ENCODE results near the gene KRT2. TPM values are rescaled to one million over a fixed set of nuclear protein-coding genes. Genes with fewer than 3 reads are reported as not detected.

KRT2 gene
- total and polyA plus RNA-seq, 7 donors = 0.38 TPM; not detected in 6

Other genes with a start within 250 kb of the KRT2 start
- gene KRT82, start 245.9 kb downstream of the KRT2 start, total RNA-seq = not detected
- gene KRT82, start 245.9 kb downstream of the KRT2 start, polyA plus RNA-seq = under 1 TPM in 1 of 3 donors, not detected in 2; 0.03 TPM
- gene KRT75, start 217.8 kb downstream of the KRT2 start, total RNA-seq = not detected
- gene KRT75, start 217.8 kb downstream of the KRT2 start, polyA plus RNA-seq = under 1 TPM in 1 of 3 donors, not detected in 2; 0.04 TPM
- gene KRT6B, start 200.1 kb downstream of the KRT2 start, total RNA-seq = not detected
- under 1 TPM in 2 of 3 donors, not detected in 1; 0.60 to 0.61 TPM for gene KRT6B, start 200.1 kb downstream of the KRT2 start, polyA plus RNA-seq
- gene KRT6C, start 178.4 kb downstream of the KRT2 start, total RNA-seq = not detected
- under 1 TPM in 1 of 3 donors, not detected in 2; 0.60 TPM for gene KRT6C, start 178.4 kb downstream of the KRT2 start, polyA plus RNA-seq
- gene KRT6A, start 159.0 kb downstream of the KRT2 start, total RNA-seq = not detected
- 1 to 10 TPM in 1 of 3 donors, under 1 TPM in 1, not detected in 1; 0.19 to 6.0 TPM for gene KRT6A, start 159.0 kb downstream of the KRT2 start, polyA plus RNA-seq
- under 1 TPM in 1 of 4 donors, not detected in 3; 0.36 TPM for gene KRT5, start 131.8 kb downstream of the KRT2 start, total RNA-seq
- 1 to 10 TPM in 2 of 3 donors, not detected in 1; 1.1 to 7.8 TPM for gene KRT5, start 131.8 kb downstream of the KRT2 start, polyA plus RNA-seq
- gene KRT71, start 99.1 kb downstream of the KRT2 start, total RNA-seq = not detected
- gene KRT71, start 99.1 kb downstream of the KRT2 start, polyA plus RNA-seq = not detected
- not detected for gene KRT74, start 78.4 kb downstream of the KRT2 start, total RNA-seq
- not detected for gene KRT74, start 78.4 kb downstream of the KRT2 start, polyA plus RNA-seq
- not detected for gene KRT72, start 50.7 kb downstream of the KRT2 start, total RNA-seq
- under 1 TPM in 1 of 3 donors, not detected in 2; 0.79 TPM for gene KRT72, start 50.7 kb downstream of the KRT2 start, polyA plus RNA-seq
- gene KRT73, start 33.7 kb downstream of the KRT2 start, total RNA-seq = not detected
- gene KRT73, start 33.7 kb downstream of the KRT2 start, polyA plus RNA-seq = under 1 TPM in 1 of 3 donors, not detected in 2; 0.73 TPM
- not detected for gene KRT1, start 28.2 kb upstream of the KRT2 start, total RNA-seq
- gene KRT1, start 28.2 kb upstream of the KRT2 start, polyA plus RNA-seq = not detected
- not detected for gene KRT77, start 51.3 kb upstream of the KRT2 start, total RNA-seq
- under 1 TPM in 1 of 3 donors, not detected in 2; 0.01 TPM for gene KRT77, start 51.3 kb upstream of the KRT2 start, polyA plus RNA-seq
- not detected for gene KRT76, start 125.1 kb upstream of the KRT2 start, total RNA-seq
- gene KRT76, start 125.1 kb upstream of the KRT2 start, polyA plus RNA-seq = not detected
- not detected for gene KRT3, start 143.9 kb upstream of the KRT2 start, total RNA-seq
- not detected for gene KRT3, start 143.9 kb upstream of the KRT2 start, polyA plus RNA-seq
- not detected for gene KRT4, start 161.9 kb upstream of the KRT2 start, total RNA-seq
- gene KRT4, start 161.9 kb upstream of the KRT2 start, polyA plus RNA-seq = 10 to 100 TPM in 1 of 3 donors, under 1 TPM in 1, not detected in 1; 0.86 to 18.6 TPM
- not detected for gene KRT79, start 182.1 kb upstream of the KRT2 start, total RNA-seq
- under 1 TPM in 1 of 3 donors, not detected in 2; 0.16 TPM for gene KRT79, start 182.1 kb upstream of the KRT2 start, polyA plus RNA-seq
- not detected for gene KRT78, start 196.8 kb upstream of the KRT2 start, total RNA-seq
- 1 to 10 TPM in 1 of 3 donors, under 1 TPM in 1, not detected in 1; 0.20 to 5.4 TPM for gene KRT78, start 196.8 kb upstream of the KRT2 start, polyA plus RNA-seq